Ovary (tissue), 3 donors: ENCODE results near the gene SCAF4.

Source experiments
- CTCF ChIP-seq, 3 donors: fragments of 450-650 bp in 2 of 3; fragments of 200-600 bp in 1 of 3; IDR thresholded peaks; one replicate each; pipeline versions ENCODE4 v1.5.1 to v1.8.0; 2016 to 2022; ENCODE audit warnings: antibody characterized with exemption in 3 of 3, mild to moderate bottlenecking in 1 of 3
- POLR2A ChIP-seq: fragments of 450-650 bp; IDR thresholded peaks from one replicate; pipeline ENCODE4 v1.6.1; 2017; ENCODE audit warnings: antibody characterized with exemption, mild to moderate bottlenecking, moderate library complexity
- donor health status: DM: no; HTN: no; CAD: no.

DNA sequence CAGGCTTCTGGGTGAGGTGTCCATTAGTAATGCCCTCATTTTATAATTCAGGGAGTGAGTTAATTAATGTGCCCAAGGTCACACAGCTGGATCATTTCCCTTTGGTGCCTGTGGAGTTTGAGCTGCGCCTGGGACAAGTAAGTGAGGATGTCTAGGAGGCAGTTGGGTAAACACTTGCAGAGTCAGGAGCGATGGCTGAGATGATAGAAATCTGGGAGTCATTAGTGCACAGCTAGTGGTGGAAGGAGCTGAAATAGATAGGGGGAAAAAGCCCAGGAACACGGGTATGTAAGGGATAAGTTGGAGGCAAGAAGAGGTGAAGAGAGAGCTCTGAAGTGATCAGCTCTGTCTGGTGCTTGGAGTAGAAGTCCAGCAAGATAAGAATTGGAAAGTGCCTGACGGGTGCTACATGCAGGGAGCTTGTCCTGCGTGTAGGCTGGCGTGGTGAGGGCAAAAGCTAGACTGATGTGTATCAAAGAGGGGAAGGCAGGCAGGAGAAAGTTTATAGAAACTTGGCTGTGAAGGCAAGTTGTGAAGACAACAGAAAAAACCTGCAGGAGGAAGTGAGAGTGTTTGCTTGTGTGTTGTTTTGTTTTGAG lies 1.7 kb upstream of the SCAF4 start:
- TF ChIP-seq CTCF (IDR thresholded peaks at IDR 0.05), result no peak
- TF ChIP-seq POLR2A, result no peak
